SU-DHL-6 (cell line): Measurements from ENCODE around the gene C10orf120.

Experiments used
- H2AFZ ChIP-seq: fragments of 200-600 bp; sonication (generic); 2 replicates; pipeline ENCODE4 v1.6.1; 2014; ENCODE audit warnings: low read depth, mild to moderate bottlenecking, moderate library complexity, mixed read lengths, antibody characterized with exemption, low read length; ENCODE audit not compliant: severe bottlenecking
- H3F3A ChIP-seq: fragments of 200-600 bp; shearing (Covaris generic); 2 replicates; pipeline ENCODE4 v1.6.0; 2016; ENCODE audit warnings: antibody characterized with exemption, mild to moderate bottlenecking; ENCODE audit not compliant: insufficient read depth
- H3K27ac ChIP-seq: fragments of 200-600 bp; sonication (generic); 2 replicates; pipeline ENCODE4 v1.5.1; 2016; ENCODE audit warnings: low read depth, mild to moderate bottlenecking, low read length, moderate library complexity, mixed read lengths
- H3K27me3 ChIP-seq: fragments of 200-600 bp; sonication (generic), shearing (Covaris generic); 2 replicates; pipeline ENCODE4 v1.6.0; 2014; ENCODE audit warnings: mild to moderate bottlenecking, low read length
- H3K36me3 ChIP-seq: fragments of 200-600 bp; sonication (generic); 2 replicates; pipeline ENCODE4 v1.6.1; 2014; ENCODE audit warnings: mild to moderate bottlenecking, low read length, mixed read lengths
- H3K4me2 ChIP-seq: fragments of 300-600, 200-600 bp; shearing (Covaris generic), sonication (generic); 2 replicates; pipeline ENCODE4 v1.6.0; 2014; ENCODE audit warnings: low read length, low read depth, mild to moderate bottlenecking; ENCODE audit not compliant: poor library complexity, severe bottlenecking
- H3K4me3 ChIP-seq: fragments of 200-600 bp; sonication (generic); 2 replicates; pipeline ENCODE4 v1.5.1; 2014; ENCODE audit warnings: antibody characterized with exemption, low read length, mild to moderate bottlenecking, mixed read lengths; ENCODE audit not compliant: insufficient read depth, poor library complexity, severe bottlenecking
- H3K79me2 ChIP-seq: fragments of 200-600 bp; sonication (generic); 2 replicates; pipeline ENCODE4 v1.6.1; 2014; ENCODE audit warnings: mild to moderate bottlenecking, low read length, moderate library complexity; ENCODE audit not compliant: insufficient read depth
- H3K9ac ChIP-seq: fragments of 200-600 bp; sonication (generic); 2 replicates; pipeline ENCODE4 v1.7.0; 2014; ENCODE audit warnings: mild to moderate bottlenecking, low read length
- H3K9me2 ChIP-seq: fragments of 200-600 bp; sonication (generic); replicated peaks from 2 replicates; pipeline ENCODE4 v1.6.1; 2014; ENCODE audit warnings: low read length; ENCODE audit not compliant: insufficient read depth
- H3K9me3 ChIP-seq: fragments of 200-600 bp; sonication (generic); 2 replicates; pipeline ENCODE4 v1.6.1; 2014; ENCODE audit warnings: low read length, mixed read lengths; ENCODE audit not compliant: insufficient read depth
- H4K20me1 ChIP-seq: fragments of 200-600 bp; sonication (generic); 2 replicates; pipeline ENCODE4 v1.6.1; 2014; ENCODE audit warnings: low read depth, mild to moderate bottlenecking, antibody characterized with exemption, low read length, moderate library complexity, mixed read lengths
- CTCF ChIP-seq: fragments of 200-600 bp; sonication (generic); IDR thresholded peaks from one replicate; pipeline ENCODE4 v1.5.1; 2017; ENCODE audit warnings: antibody characterized with exemption, mild to moderate bottlenecking, low read length, moderate library complexity; ENCODE audit not compliant: insufficient read depth, poor library complexity, severe bottlenecking
- EZH2phosphoT487 ChIP-seq: fragments of 200-600 bp; sonication (generic), shearing (Covaris generic); conservative IDR thresholded peaks from 2 replicates; pipeline ENCODE4 v1.6.1; 2018; ENCODE audit warnings: mild to moderate bottlenecking, antibody characterized with exemption, low read length, moderate library complexity, mixed read lengths

The C10orf120 gene

GRCh38 chr10:122733931-122734665 is 34.5 kb upstream of the C10orf120 start:
- no peaks in the 10 kb centered on the region for H3K27me3 ChIP-seq
- no peak for TF ChIP-seq EZH2phosphoT487
- no peak for TF ChIP-seq CTCF
- no peak overlapping the region for H2AFZ ChIP-seq
- no peak overlapping the region for H3K4me2 ChIP-seq
- no peak overlapping the region for H3K4me3 ChIP-seq
- no peaks in the 10 kb centered on the region for H3K36me3 ChIP-seq
- no peaks in the 10 kb centered on the region for H3F3A ChIP-seq
- H4K20me1 ChIP-seq = no peaks in the 10 kb centered on the region
- no peaks in the 10 kb centered on the region for H3K79me2 ChIP-seq
- H3K27ac ChIP-seq = no peak overlapping the region
- H3K9me3 ChIP-seq = no peaks in the 10 kb centered on the region
- no peaks in the 10 kb centered on the region for H3K9me2 ChIP-seq
- H3K9ac ChIP-seq = no peak overlapping the region

GRCh38 chr10:122733443-122733842 is 33.8 kb upstream of the C10orf120 start:
- Histone ChIP-seq H3K9me3 (no peaks in the 10 kb centered on the region), H2AFZ (no peak overlapping the region), H3K36me3 (no peaks in the 10 kb centered on the region), H3K9me2 (no peaks in the 10 kb centered on the region), H3F3A (no peaks in the 10 kb centered on the region), H3K27ac (no peak overlapping the region), H3K27me3 (no peaks in the 10 kb centered on the region), H3K9ac (no peak overlapping the region), H3K4me3 (no peak overlapping the region), H3K79me2 (no peaks in the 10 kb centered on the region), H3K4me2 (no peak overlapping the region), H4K20me1 (no peaks in the 10 kb centered on the region)
- TF ChIP-seq CTCF = no peak
- no peak for TF ChIP-seq EZH2phosphoT487

- H3K9me2 ChIP-seq = no peaks in the 10 kb centered on the region
- no peaks in the 10 kb centered on the region for H3K27me3 ChIP-seq
- H3K9me3 ChIP-seq = no peaks in the 10 kb centered on the region
- no peaks in the 10 kb centered on the region for H3K79me2 ChIP-seq
- H3K27ac ChIP-seq = no peak overlapping the region
- H3F3A ChIP-seq = no peaks in the 10 kb centered on the region
- no peak overlapping the region for H3K4me3 ChIP-seq
- H2AFZ ChIP-seq = no peak overlapping the region
- H3K36me3 ChIP-seq = no peaks in the 10 kb centered on the region
- H4K20me1 ChIP-seq = no peaks in the 10 kb centered on the region
- H3K4me2 ChIP-seq = no peak overlapping the region
- TF ChIP-seq CTCF = no peak
- no peak for TF ChIP-seq EZH2phosphoT487
- H3K9ac ChIP-seq = no peak overlapping the region
Observed at GRCh38 chr10:122730238-122730637, 30.6 kb upstream of the C10orf120 start.
